CD14-positive monocyte (primary cell): Measurements from ENCODE around the gene SLC24A4. TPM values are rescaled to one million over a fixed set of nuclear protein-coding genes. Genes with fewer than 3 reads are reported as not detected.

Source experiments
- DNase-seq, 3 donors: peaks; one replicate each; pipeline ENCODE4 v3.0.0-alpha.2; 2011 to 2022
- H2AFZ ChIP-seq: 2 replicates; pipeline ENCODE4 v1.6.0; 2012; ENCODE audit warnings: mild to moderate bottlenecking, low read depth, low read length, inconsistent platforms; ENCODE audit not compliant: insufficient read depth, poor library complexity, severe bottlenecking
- H3K27ac ChIP-seq, 2 donors: 1 replicate in 1 of 2; 2 replicates in 1 of 2; pipeline ENCODE4 v1.5.1; 2012 to 2013; ENCODE audit warnings: low read length in 2 of 2, control low read depth in 1 of 2, inconsistent platforms in 1 of 2, low read depth in 1 of 2, mild to moderate bottlenecking in 1 of 2
- H3K27me3 ChIP-seq, 2 donors: one replicate each; pipeline versions ENCODE4 v1.6.0 to v1.6.1; 2011 to 2013; ENCODE audit warnings: low read length in 2 of 2; ENCODE audit not compliant: control insufficient read depth in 2 of 2, insufficient read depth in 2 of 2
- H3K36me3 ChIP-seq, 2 donors: replicated peaks in 1 of 2; 1 replicate in 1 of 2; 2 replicates in 1 of 2; pipeline versions ENCODE4 v1.5.1 to v1.6.1; 2012 to 2013; ENCODE audit warnings: low read length in 2 of 2, control low read depth in 1 of 2, inconsistent platforms in 1 of 2, mild to moderate bottlenecking in 1 of 2; ENCODE audit not compliant: insufficient read depth in 2 of 2, control insufficient read depth in 1 of 2
- H3K4me1 ChIP-seq, 2 donors: 1 replicate in 1 of 2; 2 replicates in 1 of 2; pipeline versions ENCODE4 v1.5.1 to v1.6.1; 2012 to 2013; ENCODE audit warnings: low read length in 2 of 2, control low read depth in 1 of 2, inconsistent platforms in 1 of 2, mild to moderate bottlenecking in 1 of 2, moderate library complexity in 1 of 2; ENCODE audit not compliant: insufficient read depth in 2 of 2, control insufficient read depth in 1 of 2
- H3K4me2 ChIP-seq: replicated peaks from 2 replicates; pipeline ENCODE3; 2012; ENCODE audit warnings: low read length, moderate library complexity, mild to moderate bottlenecking; ENCODE audit not compliant: poor library complexity, severe bottlenecking; ENCODE audit errors: extremely low read depth
- H3K4me3 ChIP-seq, 3 experiments: fragments of 200-600 bp in 1 of 3; sonication (generic) in 1 of 3; replicated peaks in 1 of 3; 1 replicate in 2 of 3; 2 replicates in 1 of 3; pipeline ENCODE4 v1.5.1; 2011 to 2013; ENCODE audit warnings: low read length in 3 of 3, mild to moderate bottlenecking in 3 of 3, control low read depth in 2 of 3, low read depth in 2 of 3, inconsistent platforms in 1 of 3, moderate library complexity in 1 of 3
- H3K79me2 ChIP-seq: 2 replicates; pipeline ENCODE4 v1.6.0; 2012; ENCODE audit warnings: mild to moderate bottlenecking, control low read depth, inconsistent platforms, low read length, moderate library complexity; ENCODE audit not compliant: insufficient read depth
- H3K9ac ChIP-seq: 2 replicates; pipeline ENCODE4 v1.6.0; 2017; ENCODE audit warnings: low read length, mild to moderate bottlenecking; ENCODE audit not compliant: insufficient read depth, poor library complexity, severe bottlenecking
- H3K9me3 ChIP-seq, 2 donors: replicated peaks in 1 of 2; 1 replicate in 1 of 2; 2 replicates in 1 of 2; pipeline versions ENCODE4 v1.5.1 to v1.6.1; 2012 to 2013; ENCODE audit warnings: low read length in 2 of 2, control low read depth in 1 of 2; ENCODE audit not compliant: control insufficient read depth in 1 of 2, insufficient read depth in 1 of 2
- H4K20me1 ChIP-seq: 2 replicates; pipeline ENCODE4 v1.6.0; 2012; ENCODE audit warnings: mild to moderate bottlenecking, low read length, control low read depth, moderate library complexity; ENCODE audit not compliant: insufficient read depth
- H3K27ac Mint-ChIP-seq, 7 donors: one replicate each; pipeline ENCODE4 v1.8.0; 2020; ENCODE audit warnings: mild to moderate bottlenecking in 7 of 7, mixed read lengths in 7 of 7, moderate library complexity in 6 of 7, inconsistent platforms in 2 of 7
- H3K27me3 Mint-ChIP-seq, 3 donors: one replicate each; pipeline ENCODE4 v1.8.0; 2021 to 2022; ENCODE audit warnings: low read depth in 3 of 3, mild to moderate bottlenecking in 3 of 3, mixed read lengths in 3 of 3, moderate library complexity in 3 of 3, inconsistent platforms in 1 of 3
- H3K36me3 Mint-ChIP-seq, 2 donors: one replicate each; pipeline ENCODE4 v1.8.0; 2020; ENCODE audit warnings: mixed read lengths in 2 of 2, inconsistent platforms in 1 of 2, mild to moderate bottlenecking in 1 of 2
- H3K4me1 Mint-ChIP-seq: one replicate; pipeline ENCODE4 v1.8.0; 2020; ENCODE audit warnings: mild to moderate bottlenecking, mixed read lengths
- H3K4me3 Mint-ChIP-seq, 2 donors: one replicate each; pipeline ENCODE4 v1.8.0; 2020; ENCODE audit warnings: mild to moderate bottlenecking in 2 of 2, mixed read lengths in 2 of 2, moderate library complexity in 1 of 2
- H3K9me3 Mint-ChIP-seq, 7 donors: one replicate each; pipeline ENCODE4 v1.8.0; 2020 to 2022; ENCODE audit warnings: mixed read lengths in 7 of 7, mild to moderate bottlenecking in 6 of 7, moderate library complexity in 6 of 7, inconsistent platforms in 2 of 7
- CTCF ChIP-seq: fragments of 200-600 bp; IDR thresholded peaks from one replicate; pipeline ENCODE4 v1.8.0; 2022; ENCODE audit warnings: antibody characterized with exemption, mild to moderate bottlenecking
- WGBS: methylation state at CpG from one replicate; pipeline ENCODE4 v1.1.5; 2013; ENCODE audit warnings: missing lambda C conversion rate; ENCODE audit not compliant: insufficient coverage; 5-methylcytosine and 5-hydroxymethylcytosine counted together
- intact Hi-C, 2 donors: fragments of 100-400 bp; cut with micrococcal nuclease; formaldehyde crosslinking; loops; one replicate each; pipeline versions ENCODE4 v1.15.0 to v1.15.1; 2023
- polyA plus RNA-seq, 3 donors: library from polyadenylated mRNA; depleted of rRNA in 1 of 3; unstranded in 2 of 3; stranded (reverse) in 1 of 3; fragments of 300-500 nt in 2 of 3; fragments of >200 nt in 1 of 3; fragmentation: Illumina TruSeq in 2 of 3; gene quantifications; 1 replicate in 2 of 3; 2 replicates in 1 of 3; pipeline ENCODE4 v1.2.3, GENCODE V29; 2012 to 2021

SLC24A4 gene
- polyA plus RNA-seq, 3 donors, result 20.0 to 41.9 (median 26.5) TPM

- DNase-seq, result no peak
- WGBS, result 90% methylated on average over 11 of the region's 11 CpGs
- H3K4me2 ChIP-seq, result no peak overlapping the region
- H4K20me1 ChIP-seq, result no peaks in the 10 kb centered on the region
- peaks cover 6% of the 10 kb centered on the region for H3K4me1 Mint-ChIP-seq
- H3K27me3 Mint-ChIP-seq, result peaks cover 32 to 38% (median 34%) of the 10 kb centered on the region in 3 donors
- no peak overlapping the region for H3K4me3 ChIP-seq
- no peaks in the 10 kb centered on the region for H3K9me3 ChIP-seq
- H3K36me3 Mint-ChIP-seq, result peaks cover 0 to 2% of the 10 kb centered on the region in 2 donors
- no peak for TF ChIP-seq CTCF
- H2AFZ ChIP-seq, result no peak overlapping the region
- no peaks in the 10 kb centered on the region for H3K4me1 ChIP-seq
- H3K9ac ChIP-seq, result no peak overlapping the region
- H3K4me3 Mint-ChIP-seq, result no peak overlapping the region
- no peak overlapping the region for H3K27ac ChIP-seq
- intact Hi-C loops, result no loop called here
- peaks cover 0 to 6% (median 2%) of the 10 kb centered on the region in 7 donors for H3K9me3 Mint-ChIP-seq
- no peaks in the 10 kb centered on the region for H3K36me3 ChIP-seq
- H3K79me2 ChIP-seq, result no peaks in the 10 kb centered on the region
- no peak overlapping the region for H3K27ac Mint-ChIP-seq
- H3K27me3 ChIP-seq, result peaks cover 0 to 20% of the 10 kb centered on the region in 2 donors
These were observed 7.7 kb upstream of the SLC24A4 start for GRCh38 chr14:92315050-92315805.

GRCh38 chr14:92316176-92316575 is 6.8 kb upstream of the SLC24A4 start:
- Mint-ChIP-seq H3K9me3 (peaks cover 0 to 6% (median 2%) of the 10 kb centered on the region in 7 donors), H3K36me3 (peaks cover 0 to 2% of the 10 kb centered on the region in 2 donors), H3K27me3 (peaks cover 39 to 46% (median 40%) of the 10 kb centered on the region in 3 donors), H3K4me1 (peaks cover 6% of the 10 kb centered on the region), H3K27ac (no peak overlapping the region), H3K4me3 (no peak overlapping the region)
- no peaks in the 10 kb centered on the region for H3K4me1 ChIP-seq
- intact Hi-C loops, result no loop called here
- TF ChIP-seq CTCF, result no peak
- 40% methylated on average over 2 of the region's 4 CpGs for WGBS
- no peak overlapping the region for H3K4me2 ChIP-seq
- DNase-seq, result no peak
- no peaks in the 10 kb centered on the region for H3K9me3 ChIP-seq
- H3K4me3 ChIP-seq, result no peak overlapping the region
- peaks cover 8 to 30% of the 10 kb centered on the region in 2 donors for H3K27me3 ChIP-seq
- no peaks in the 10 kb centered on the region for H3K79me2 ChIP-seq
- no peaks in the 10 kb centered on the region for H4K20me1 ChIP-seq
- no peak overlapping the region for H3K9ac ChIP-seq
- H3K27ac ChIP-seq, result no peak overlapping the region
- no peaks in the 10 kb centered on the region for H3K36me3 ChIP-seq
- H2AFZ ChIP-seq, result no peak overlapping the region
